Measurements from ENCODE around the gene UBTD2. TPM values are rescaled to one million over a fixed set of nuclear protein-coding genes. Genes with fewer than 3 reads are reported as not detected.
A peak's percentile ranks its signal among the peaks of the same experiment; 100 is the strongest.

The UBTD2 gene
- total and polyA plus RNA-seq, 10 of the 15 experiments (the other 5 are each of a cell fraction or from before 2014, with no cell fraction given), result 7.7 to 30.5 (median 19.4) TPM

- TF ChIP-seq ETV6 (conservative IDR thresholded peaks at IDR 0.05 in 1 of 2, IDR thresholded peaks at IDR 0.05 in 1 of 2; ENCODE audit: borderline replicate concordance in 1 of 2, low read depth in 1 of 2) (peak in 1 of 2 experiments; percentile 81; a peak in 1 of 4 replicates), LARP7 (IDR thresholded peaks at IDR 0.05) (no peak), SMC3 (IDR thresholded peaks at IDR 0.05; ENCODE audit: borderline replicate concordance, low read length) (no peak; the same call in none of the 2 replicates), NR2C1 (IDR thresholded peaks at IDR 0.05) (no peak), GABPA (IDR thresholded peaks at IDR 0.05; ENCODE audit: low read depth) (0 out of 2 replicates have a peak, but pooled peaks have one; percentile 36), ZSCAN29 (IDR thresholded peaks at IDR 0.05) (no peak), ZBTB40 (IDR thresholded peaks at IDR 0.05; ENCODE audit: borderline replicate concordance) (no peak), RELB (IDR thresholded peaks at IDR 0.05; ENCODE audit: low read depth) (no peak), RBBP5 (conservative IDR thresholded peaks at IDR 0.05) (no peak), CREM (IDR thresholded peaks at IDR 0.05; ENCODE audit: low read depth) (peak; percentile 86), TCF12 (IDR thresholded peaks at IDR 0.05; ENCODE audit: low read depth, low read length) (peak; percentile 66), IKZF2 (IDR thresholded peaks at IDR 0.05) (peak in 1 of 2 experiments; percentile 64; a peak in 2 of 4 replicates), ZNF622 (IDR thresholded peaks at IDR 0.05) (no peak), IRF3 (IDR thresholded peaks at IDR 0.05) (no peak), SMARCA5 (IDR thresholded peaks at IDR 0.05) (no peak), CHD2 (IDR thresholded peaks at IDR 0.05; ENCODE audit: borderline replicate concordance, low read depth, low read length) (no peak), CHD4 (IDR thresholded peaks at IDR 0.05) (no peak), CBFB (IDR thresholded peaks at IDR 0.05; ENCODE audit: low read depth) (peak; percentile 79), PAX5 (IDR thresholded peaks at IDR 0.05; ENCODE audit: borderline replicate concordance, low read depth, low read length) (peak; percentile 98), REST (IDR thresholded peaks at IDR 0.05; ENCODE audit: low read depth, low read length) (peak; percentile 13; the same call in 1 of the 2 replicates)
Observed at GRCh38 chr5:172315587-172316493, 32.3 kb upstream of the UBTD2 start (continued).
